ENCODE results near the gene SH3PXD2B.

Gene SH3PXD2B

GRCh38 chr5:172436078-172436878, 18.0 kb downstream of the SH3PXD2B start:
- H3K36me3 Mint-ChIP-seq (ENCODE audit: low read depth) = peaks cover 14% of the 10 kb centered on the region
- no peak for TF ChIP-seq CTCF (IDR thresholded peaks at IDR 0.05; ENCODE audit: unreplicated experiment in 3 of 3)
- H3K4me3 Mint-ChIP-seq = no peak overlapping the region
- H3K27ac Mint-ChIP-seq = peak overlapping the region in 1 of 3 experiments; percentile 41
- H3K4me1 Mint-ChIP-seq = peaks cover 17% of the 10 kb centered on the region
- no peaks in the 10 kb centered on the region for H3K27me3 Mint-ChIP-seq (ENCODE audit: low read depth)
- no peaks in the 10 kb centered on the region for H3K9me3 Mint-ChIP-seq

GRCh38 chr5:172435362-172436077, 18.8 kb downstream of the SH3PXD2B start:
- Mint-ChIP-seq H3K36me3 (ENCODE audit: low read depth) (peaks cover 16% of the 10 kb centered on the region), H3K27me3 (ENCODE audit: low read depth) (no peaks in the 10 kb centered on the region), H3K4me3 (no peak overlapping the region), H3K4me1 (peaks cover 17% of the 10 kb centered on the region), H3K9me3 (no peaks in the 10 kb centered on the region), H3K27ac (no peak overlapping the region)
- TF ChIP-seq CTCF (IDR thresholded peaks at IDR 0.05; ENCODE audit: unreplicated experiment in 3 of 3) = no peak

GRCh38 chr5:172434251-172434650, 20.1 kb downstream of the SH3PXD2B start:
- H3K27me3 Mint-ChIP-seq (ENCODE audit: low read depth) = no peaks in the 10 kb centered on the region
- peaks cover 16% of the 10 kb centered on the region for H3K36me3 Mint-ChIP-seq (ENCODE audit: low read depth)
- no peak for TF ChIP-seq CTCF (IDR thresholded peaks at IDR 0.05; ENCODE audit: unreplicated experiment in 3 of 3)
- no peak overlapping the region for H3K4me3 Mint-ChIP-seq
- H3K27ac Mint-ChIP-seq = no peak overlapping the region
- no peaks in the 10 kb centered on the region for H3K9me3 Mint-ChIP-seq
- peaks cover 20% of the 10 kb centered on the region for H3K4me1 Mint-ChIP-seq

- Mint-ChIP-seq H3K4me3 (no peak overlapping the region), H3K27me3 (ENCODE audit: low read depth) (no peaks in the 10 kb centered on the region), H3K4me1 (peaks cover 27% of the 10 kb centered on the region), H3K36me3 (ENCODE audit: low read depth) (peaks cover 19% of the 10 kb centered on the region), H3K27ac (no peak overlapping the region), H3K9me3 (no peaks in the 10 kb centered on the region)
- TF ChIP-seq CTCF (IDR thresholded peaks at IDR 0.05; ENCODE audit: unreplicated experiment in 3 of 3) = no peak
These were observed 20.8 kb downstream of the SH3PXD2B start for GRCh38 chr5:172433513-172433912.

GRCh38 chr5:172433071-172433470, 21.3 kb downstream of the SH3PXD2B start:
- Mint-ChIP-seq H3K4me1 (peaks cover 24% of the 10 kb centered on the region), H3K36me3 (ENCODE audit: low read depth) (peaks cover 20% of the 10 kb centered on the region), H3K9me3 (no peaks in the 10 kb centered on the region), H3K27me3 (ENCODE audit: low read depth) (no peaks in the 10 kb centered on the region), H3K27ac (no peak overlapping the region), H3K4me3 (no peak overlapping the region)
- no peak for TF ChIP-seq CTCF (IDR thresholded peaks at IDR 0.05; ENCODE audit: unreplicated experiment in 3 of 3)

Measured in nephron (organoid).